SJCRH30 (cell line): ENCODE results near the gene MYO9B. TPM values are rescaled to one million over a fixed set of nuclear protein-coding genes. Genes with fewer than 3 reads are reported as not detected.

Experiments used
- DNase-seq, 2 experiments: peaks; one replicate each; pipeline ENCODE4 v3.0.0-alpha.2; 2015 to 2020
- H3K27ac ChIP-seq: fragments of 250-450 bp; sonication (Bioruptor Pico); 2 replicates; pipeline ENCODE4 v1.5.1; 2020; ENCODE audit warnings: mild to moderate bottlenecking, moderate library complexity
- H3K27me3 ChIP-seq: fragments of 250-450 bp; sonication (Bioruptor Pico); 2 replicates; pipeline ENCODE4 v1.5.1; 2020; ENCODE audit warnings: mild to moderate bottlenecking, moderate library complexity
- H3K36me3 ChIP-seq: fragments of 250-450 bp; sonication (Bioruptor Pico); 2 replicates; pipeline ENCODE4 v1.5.1; 2020; ENCODE audit warnings: mild to moderate bottlenecking, moderate library complexity
- H3K4me1 ChIP-seq: fragments of 250-450 bp; sonication (Bioruptor Pico); 2 replicates; pipeline ENCODE4 v1.5.1; 2020; ENCODE audit warnings: mild to moderate bottlenecking, moderate library complexity
- H3K4me3 ChIP-seq: fragments of 250-450 bp; sonication (Bioruptor Pico); 2 replicates; pipeline ENCODE4 v1.5.1; 2020; ENCODE audit warnings: mild to moderate bottlenecking, moderate library complexity
- H3K9me3 ChIP-seq: fragments of 250-450 bp; sonication (Bioruptor Pico); replicated peaks from 2 replicates; pipeline ENCODE4 v1.5.1; 2020; ENCODE audit warnings: mild to moderate bottlenecking, moderate library complexity
- total RNA-seq: library from RNA; depleted of rRNA; stranded (reverse); fragments of >200 nt; shearing (Covaris generic); gene quantifications from 2 replicates; pipeline ENCODE4 v1.2.3, GENCODE V29; 2014

The MYO9B gene
- total RNA-seq, 1 experiment from 2014 or later: 48.4 TPM

DNA sequence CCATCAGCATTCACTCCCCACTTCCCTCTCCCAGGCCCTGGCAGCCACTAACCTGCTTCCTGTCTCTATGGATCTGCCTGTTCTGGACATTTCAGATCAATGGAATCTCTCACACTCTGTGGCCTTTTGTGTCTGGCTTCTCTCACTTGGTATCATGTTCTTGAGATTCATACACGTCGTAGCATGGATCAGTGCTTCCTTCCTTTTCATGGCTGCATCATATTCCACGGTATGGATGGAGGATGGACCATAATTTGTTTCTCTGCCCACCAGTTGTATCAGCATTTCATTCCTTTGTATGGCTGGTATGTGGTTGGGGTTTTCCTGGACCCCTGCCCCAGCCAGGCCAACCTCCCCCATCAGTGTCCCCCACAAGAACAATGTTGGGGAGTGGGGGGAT, 36.2 kb downstream of the MYO9B start:
- Histone ChIP-seq H3K4me3 (no peak overlapping the region), H3K4me1 (peaks cover 17% of the 10 kb centered on the region), H3K27me3 (no peaks in the 10 kb centered on the region), H3K9me3 (no peaks in the 10 kb centered on the region), H3K27ac (no peak overlapping the region), H3K36me3 (peaks cover 21% of the 10 kb centered on the region)
- no peak for DNase-seq

DNA sequence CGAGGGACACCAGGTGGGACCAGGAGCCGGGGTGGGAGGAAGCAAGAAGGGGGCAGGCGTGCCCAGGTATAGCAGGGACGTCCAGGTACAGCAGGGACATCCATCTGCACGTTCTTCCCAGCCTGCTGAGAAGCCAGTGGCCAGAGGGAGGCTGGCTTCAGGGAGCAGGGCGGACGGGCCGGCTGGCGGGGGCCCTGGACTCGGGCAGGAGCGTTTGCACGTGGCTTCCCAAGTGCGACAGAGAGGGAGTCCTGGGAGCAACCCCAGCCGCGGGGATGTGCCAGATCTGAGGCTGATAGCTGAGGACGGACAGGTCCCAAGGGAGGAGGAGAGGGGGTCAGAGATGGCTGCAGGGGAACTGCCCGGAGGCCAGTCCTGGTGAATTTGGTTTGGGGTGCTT, 36.7 kb downstream of the MYO9B start:
- no peaks in the 10 kb centered on the region for H3K9me3 ChIP-seq
- no peak for DNase-seq
- no peak overlapping the region for H3K27ac ChIP-seq
- peaks cover 21% of the 10 kb centered on the region for H3K36me3 ChIP-seq
- peaks cover 15% of the 10 kb centered on the region for H3K4me1 ChIP-seq
- H3K4me3 ChIP-seq: no peak overlapping the region
- no peaks in the 10 kb centered on the region for H3K27me3 ChIP-seq

DNA sequence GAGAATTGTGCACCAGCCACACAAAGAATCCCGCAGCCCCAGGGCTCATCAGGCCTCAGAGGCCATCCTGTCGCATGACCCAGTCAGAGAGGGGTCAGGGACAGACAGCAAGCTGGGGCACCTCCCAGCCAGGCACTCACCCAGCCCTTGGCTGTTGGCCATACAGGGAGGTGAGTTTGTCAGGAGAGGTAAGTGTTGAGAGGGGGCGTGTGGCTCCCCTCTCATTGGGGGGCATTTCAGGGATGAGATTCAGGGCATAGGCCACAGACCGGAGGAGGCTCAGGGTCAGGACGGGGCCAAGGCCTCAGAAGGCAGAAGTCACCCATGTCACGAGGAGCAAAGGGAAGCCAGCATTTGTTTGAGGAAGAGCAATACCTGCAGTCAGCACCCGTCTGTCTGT, 37.1 kb downstream of the MYO9B start:
- no peak for DNase-seq
- H3K9me3 ChIP-seq: no peaks in the 10 kb centered on the region
- no peak overlapping the region for H3K27ac ChIP-seq
- H3K36me3 ChIP-seq: peaks cover 21% of the 10 kb centered on the region
- peaks cover 10% of the 10 kb centered on the region for H3K4me1 ChIP-seq
- H3K27me3 ChIP-seq: no peaks in the 10 kb centered on the region
- H3K4me3 ChIP-seq: no peak overlapping the region

GRCh38 chr19:17113127-17113785, 37.7 kb downstream of the MYO9B start:
- Histone ChIP-seq H3K9me3 (no peaks in the 10 kb centered on the region), H3K4me1 (peaks cover 5% of the 10 kb centered on the region), H3K4me3 (no peak overlapping the region), H3K27me3 (no peaks in the 10 kb centered on the region), H3K36me3 (peaks cover 21% of the 10 kb centered on the region), H3K27ac (no peak overlapping the region)
- DNase-seq: no peak

DNA sequence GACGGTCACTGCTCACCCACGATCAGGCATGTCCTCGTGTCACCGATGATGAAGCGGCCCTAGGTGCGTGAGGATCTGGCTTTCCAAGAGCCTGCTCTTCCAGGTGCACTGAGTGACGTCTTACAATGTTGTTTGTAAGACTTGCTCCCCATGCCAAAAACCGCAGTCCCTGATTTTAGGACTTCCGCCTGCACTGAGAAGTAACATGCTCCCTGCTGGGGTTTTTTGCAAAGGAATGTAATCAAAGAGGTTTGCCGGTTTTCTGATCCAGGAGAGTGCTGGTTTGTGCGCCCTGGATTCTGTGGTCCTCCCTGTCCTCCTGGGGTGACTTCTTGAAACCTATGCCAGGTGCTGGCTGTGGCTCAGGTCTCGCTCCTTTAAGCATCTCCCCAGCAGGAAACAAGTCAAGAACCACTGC, 38.8 kb downstream of the MYO9B start:
- Histone ChIP-seq H3K27ac (no peak overlapping the region), H3K4me3 (no peak overlapping the region), H3K36me3 (peaks cover 26% of the 10 kb centered on the region), H3K4me1 (no peaks in the 10 kb centered on the region), H3K27me3 (no peaks in the 10 kb centered on the region), H3K9me3 (no peaks in the 10 kb centered on the region)
- no peak for DNase-seq

GRCh38 chr19:17116996-17117702, 41.6 kb downstream of the MYO9B start:
- no peak overlapping the region for H3K4me3 ChIP-seq
- H3K4me1 ChIP-seq: no peaks in the 10 kb centered on the region
- no peaks in the 10 kb centered on the region for H3K9me3 ChIP-seq
- H3K27ac ChIP-seq: no peak overlapping the region
- no peak for DNase-seq
- no peaks in the 10 kb centered on the region for H3K27me3 ChIP-seq
- peaks cover 19% of the 10 kb centered on the region for H3K36me3 ChIP-seq

DNA sequence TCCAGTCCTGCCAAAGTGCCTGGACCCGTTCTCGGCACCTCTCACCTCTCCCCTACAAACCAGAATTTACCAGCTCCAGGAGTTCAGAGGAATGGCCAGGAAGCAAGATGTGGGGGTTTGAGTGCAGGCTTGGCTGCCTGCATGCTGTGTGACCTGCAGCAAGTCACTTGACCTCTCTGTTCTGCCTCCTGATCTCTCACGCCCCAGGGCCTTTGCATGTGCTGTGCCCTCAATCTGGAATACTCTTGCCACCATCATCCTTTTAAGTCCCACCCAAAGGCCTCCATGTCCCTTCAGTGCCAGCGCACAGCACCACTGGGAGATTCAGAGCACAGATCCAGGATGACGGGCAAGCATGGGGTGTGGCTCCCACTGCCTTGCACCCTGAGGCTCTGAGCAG, 43.4 kb downstream of the MYO9B start:
- H3K36me3 ChIP-seq: peaks cover 19% of the 10 kb centered on the region
- no peaks in the 10 kb centered on the region for H3K27me3 ChIP-seq
- no peaks in the 10 kb centered on the region for H3K9me3 ChIP-seq
- no peaks in the 10 kb centered on the region for H3K4me1 ChIP-seq
- no peak overlapping the region for H3K4me3 ChIP-seq
- no peak overlapping the region for H3K27ac ChIP-seq
- DNase-seq: no peak

DNA sequence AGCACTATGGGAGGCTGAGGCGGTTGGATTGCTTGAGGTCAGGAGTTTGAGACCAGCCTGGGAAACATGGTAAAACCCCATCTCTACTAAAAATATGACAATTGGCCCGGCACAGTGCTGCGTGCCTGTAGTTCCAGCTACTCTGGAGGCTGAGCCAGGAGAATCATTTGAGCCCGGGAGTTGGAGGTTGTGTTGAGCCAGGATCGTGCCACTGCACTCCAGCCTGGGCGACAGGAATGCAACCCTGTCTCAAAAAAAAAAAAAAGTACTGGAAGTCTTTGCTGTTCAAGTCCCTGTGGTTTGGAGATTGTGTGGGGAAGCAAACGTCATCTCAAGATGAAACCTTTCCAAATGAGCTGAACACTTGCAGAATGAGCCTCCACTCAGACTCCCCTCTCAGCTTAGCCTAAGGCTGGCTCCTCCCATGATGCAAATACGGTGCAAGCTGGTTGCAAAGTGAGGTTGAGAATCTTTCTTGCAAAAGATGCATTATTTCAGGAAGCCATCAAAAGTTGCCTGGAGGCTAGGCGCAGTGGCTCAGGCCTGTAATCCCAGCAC, 46.2 kb downstream of the MYO9B start:
- Histone ChIP-seq H3K27ac (no peak overlapping the region), H3K27me3 (no peaks in the 10 kb centered on the region), H3K36me3 (peaks cover 8% of the 10 kb centered on the region), H3K4me1 (peaks cover 11% of the 10 kb centered on the region; the same call in 1 of the 2 replicates), H3K4me3 (no peak overlapping the region), H3K9me3 (no peaks in the 10 kb centered on the region)
- no peak for DNase-seq

- Histone ChIP-seq H3K4me1 (peaks cover 14% of the 10 kb centered on the region; the same call in 1 of the 2 replicates), H3K27me3 (no peaks in the 10 kb centered on the region), H3K4me3 (no peak overlapping the region), H3K9me3 (no peaks in the 10 kb centered on the region), H3K36me3 (peaks cover 8% of the 10 kb centered on the region), H3K27ac (no peak overlapping the region)
- DNase-seq: no peak
Observed at GRCh38 chr19:17123041-17123440, 47.5 kb downstream of the MYO9B start.

GRCh38 chr19:17124025-17124424, 48.4 kb downstream of the MYO9B start:
- no peak overlapping the region for H3K27ac ChIP-seq
- no peaks in the 10 kb centered on the region for H3K9me3 ChIP-seq

DNA sequence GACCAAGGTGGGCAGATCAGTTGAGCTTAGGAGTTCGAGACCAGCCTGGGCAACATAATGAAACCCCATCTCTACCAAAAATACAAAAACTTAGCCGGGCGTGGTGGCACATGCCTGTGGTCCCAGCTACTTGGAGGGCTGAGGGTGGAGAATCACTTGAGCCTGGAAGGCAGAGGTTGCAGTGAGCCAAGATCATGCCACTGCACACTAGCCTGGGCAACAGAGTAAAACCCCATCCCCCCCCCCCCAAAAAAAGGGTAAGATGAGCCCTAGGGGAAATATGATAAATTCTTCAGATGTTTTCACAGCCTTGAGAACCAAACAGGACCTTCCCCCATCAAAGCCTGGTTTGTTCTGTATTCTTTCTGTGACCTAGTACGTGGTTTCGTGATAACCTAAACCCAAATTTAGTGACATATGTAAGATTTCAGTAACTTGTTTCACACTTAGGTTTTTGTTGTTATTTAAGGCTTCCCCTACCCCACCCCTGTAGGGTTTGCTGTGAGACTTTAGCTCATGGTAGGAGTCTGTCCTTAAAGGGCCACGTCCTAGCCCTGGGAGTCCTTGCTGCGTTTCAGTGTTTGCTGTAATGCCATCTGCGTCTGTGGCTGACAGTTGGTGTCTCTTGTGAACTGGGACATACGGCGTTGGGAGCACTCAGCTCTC, 49.6 kb downstream of the MYO9B start:
- H3K4me3 ChIP-seq: no peak overlapping the region
- H3K27ac ChIP-seq: no peak overlapping the region
- no peaks in the 10 kb centered on the region for H3K9me3 ChIP-seq
- H3K4me1 ChIP-seq: peaks cover 14% of the 10 kb centered on the region; the same call in 1 of the 2 replicates
- peak in 1 of 2 experiments; percentile 21 for DNase-seq
- peaks cover 8% of the 10 kb centered on the region for H3K36me3 ChIP-seq
- no peaks in the 10 kb centered on the region for H3K27me3 ChIP-seq

More at GRCh38 chr19:17124025-17124424, 48.4 kb downstream of the MYO9B start:
- H3K4me3 ChIP-seq: no peak overlapping the region
- H3K36me3 ChIP-seq: peaks cover 7% of the 10 kb centered on the region
- no peak for DNase-seq
- no peaks in the 10 kb centered on the region for H3K27me3 ChIP-seq
- peaks cover 14% of the 10 kb centered on the region; the same call in 1 of the 2 replicates for H3K4me1 ChIP-seq

DNA sequence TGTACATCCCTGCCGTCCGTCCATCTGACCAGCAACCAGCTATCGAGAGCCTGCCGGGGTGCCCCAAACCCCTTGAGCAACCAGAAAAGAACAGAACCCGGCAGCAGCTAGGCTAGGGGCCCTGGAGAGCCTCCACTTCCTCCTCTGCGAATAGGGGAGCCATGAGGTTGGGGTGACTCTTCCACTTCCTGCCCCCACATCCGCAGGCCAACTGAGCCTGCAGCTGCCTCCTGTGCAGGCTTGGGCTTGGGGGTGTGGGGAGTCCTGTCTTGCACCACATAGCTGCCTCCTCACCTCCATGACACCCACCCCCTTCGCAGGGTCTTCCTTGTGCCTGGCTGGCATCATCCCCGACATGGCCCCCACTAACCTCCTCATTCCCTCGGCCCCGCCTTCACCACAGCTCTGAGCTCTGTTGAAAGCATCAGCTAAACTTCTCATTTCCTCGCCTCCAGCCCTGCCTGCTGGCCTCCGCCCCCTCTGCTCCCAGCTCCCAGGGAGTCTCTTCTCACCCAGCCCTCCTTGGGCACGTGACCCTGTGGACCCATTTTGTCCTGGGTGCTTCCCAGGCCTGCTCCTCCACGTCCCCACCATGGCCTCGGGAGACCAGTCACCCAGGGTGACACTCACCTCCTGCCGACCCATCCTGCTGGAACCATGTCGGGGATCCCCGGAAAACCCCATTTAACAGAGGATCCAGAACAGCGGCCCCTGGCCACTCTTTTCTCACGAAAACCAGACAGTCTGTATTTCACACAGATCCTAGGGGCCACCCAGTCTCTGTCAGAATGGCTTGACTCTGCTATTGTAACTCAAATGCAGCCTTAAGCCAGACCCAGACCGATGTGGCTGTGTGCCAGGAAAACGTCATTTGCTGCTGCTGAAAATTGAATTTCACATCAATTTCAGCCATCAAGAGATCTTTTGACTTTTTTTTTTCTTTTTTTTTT, 50.4 kb downstream of the MYO9B start:
- H3K4me3 ChIP-seq: no peak overlapping the region
- no peak overlapping the region for H3K27ac ChIP-seq
- DNase-seq: peak in 1 of 2 experiments; percentile 22
- no peaks in the 10 kb centered on the region for H3K27me3 ChIP-seq
- peaks cover 4% of the 10 kb centered on the region for H3K36me3 ChIP-seq
- H3K9me3 ChIP-seq: no peaks in the 10 kb centered on the region
- peaks cover 14% of the 10 kb centered on the region; the same call in 1 of the 2 replicates for H3K4me1 ChIP-seq

DNA sequence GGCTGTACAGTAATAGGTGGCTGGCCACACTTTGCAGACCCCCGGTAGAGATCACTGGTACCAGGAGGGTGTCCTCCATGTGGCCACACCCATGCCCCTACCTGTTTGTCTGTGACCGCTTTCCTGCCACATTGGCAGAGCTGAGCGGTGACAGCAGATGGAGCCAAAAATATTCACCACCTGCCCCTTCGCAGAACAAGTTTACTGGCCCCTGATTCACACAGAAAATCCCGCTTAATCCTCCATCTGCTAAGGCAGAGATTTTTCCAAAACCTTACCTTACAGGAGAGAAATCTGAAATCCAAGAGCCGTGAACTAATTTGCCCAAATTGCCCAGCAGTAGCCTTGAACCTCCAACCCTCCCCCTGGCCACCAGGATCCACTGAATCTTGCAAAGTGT, 52.1 kb downstream of the MYO9B start:
- peak in 1 of 2 experiments; percentile 29 for DNase-seq
- no peaks in the 10 kb centered on the region for H3K27me3 ChIP-seq
- H3K36me3 ChIP-seq: peaks cover 4% of the 10 kb centered on the region
- no peaks in the 10 kb centered on the region for H3K9me3 ChIP-seq
- no peak overlapping the region for H3K27ac ChIP-seq
- no peak overlapping the region for H3K4me3 ChIP-seq
- H3K4me1 ChIP-seq: peaks cover 14% of the 10 kb centered on the region; the same call in 1 of the 2 replicates

DNA sequence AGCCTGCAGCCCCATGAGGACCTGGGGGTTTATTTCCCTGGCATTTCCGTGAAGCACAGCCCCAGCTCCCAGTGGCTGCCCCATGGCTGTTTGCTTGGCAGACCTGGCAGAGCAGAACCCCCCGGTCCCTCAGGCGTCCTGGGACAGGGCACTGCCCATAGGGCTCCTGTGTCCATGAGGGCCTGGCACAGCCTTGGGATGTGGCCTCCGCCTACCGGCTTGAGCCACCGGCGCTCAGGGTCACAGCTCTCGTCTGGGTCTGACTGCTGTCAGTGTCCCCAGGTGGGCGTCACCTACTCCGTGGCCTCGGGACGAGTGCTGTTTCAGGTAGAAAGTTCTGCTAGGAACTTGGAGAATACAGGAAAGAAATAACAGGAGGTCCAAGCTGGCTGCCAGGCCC, 52.8 kb downstream of the MYO9B start:
- peaks cover 14% of the 10 kb centered on the region; the same call in 1 of the 2 replicates for H3K4me1 ChIP-seq
- no peaks in the 10 kb centered on the region for H3K9me3 ChIP-seq
- no peak overlapping the region for H3K27ac ChIP-seq
- peaks cover 4% of the 10 kb centered on the region for H3K36me3 ChIP-seq
- no peak for DNase-seq
- H3K27me3 ChIP-seq: no peaks in the 10 kb centered on the region
- no peak overlapping the region for H3K4me3 ChIP-seq
